ENCODE data around the gene RAET1L. TPM values are rescaled to one million over a fixed set of nuclear protein-coding genes. Genes with fewer than 3 reads are reported as not detected.
"Not testable (repeated sequence)": the region's sequence is repeated elsewhere in the genome, so short reads cannot be mapped to it uniquely, and the experiment has no call there.

The RAET1L gene
- total and polyA plus RNA-seq, 12 donors, result not detected

GRCh38 chr6:150065083-150065482 lies 39.8 kb upstream of the RAET1L start:
- WGBS, 4 donors, result 70 to 87% (median 87%) methylated on average over 2 of the region's 2 CpGs
- Histone ChIP-seq H3K36me3 (replicated peaks in 1 of 2) (no peaks in the 10 kb centered on the region), H3K27me3 (no peaks in the 10 kb centered on the region), H3K4me3 (no peak overlapping the region), H3K4me1 (replicated peaks in 1 of 2) (peaks cover 0 to 6% of the 10 kb centered on the region in 2 donors), H3K9me3 (replicated peaks in 1 of 3) (no peaks in the 10 kb centered on the region), H3K27ac (no peak overlapping the region)
- no peak for TF ChIP-seq POLR2A (IDR thresholded peaks at IDR 0.05)
- TF ChIP-seq CTCF (IDR thresholded peaks at IDR 0.05), result no peak
- DNase-seq, result no peak
- intact Hi-C loops (cut with DNase I), result no loop called here

GRCh38 chr6:150063640-150064039 lies 38.3 kb upstream of the RAET1L start:
- no peak overlapping the region for H3K4me3 ChIP-seq
- WGBS, 4 donors, result 93 to 100% (median 97%) methylated on average over 3 to 6 of the region's 6 CpGs
- no peaks in the 10 kb centered on the region for H3K36me3 ChIP-seq (replicated peaks in 1 of 2)
- no peak for TF ChIP-seq POLR2A (IDR thresholded peaks at IDR 0.05)
- no peaks in the 10 kb centered on the region for H3K9me3 ChIP-seq (replicated peaks in 1 of 3)
- no peak for DNase-seq
- intact Hi-C loops (cut with DNase I), result no loop called here
- peaks cover 0 to 6% of the 10 kb centered on the region in 2 donors for H3K4me1 ChIP-seq (replicated peaks in 1 of 2)
- H3K27ac ChIP-seq, result no peak overlapping the region
- H3K27me3 ChIP-seq, result no peaks in the 10 kb centered on the region

GRCh38 chr6:150059973-150060372 lies 34.6 kb upstream of the RAET1L start:
- 68 to 86% (median 78%) methylated on average over 7 of the region's 7 CpGs for WGBS, 4 donors
- H3K27me3 ChIP-seq; H3K4me3 ChIP-seq; DNase-seq; H3K27ac ChIP-seq; H3K9me3 ChIP-seq (replicated peaks in 1 of 3); H3K4me1 ChIP-seq (replicated peaks in 1 of 2); H3K36me3 ChIP-seq (replicated peaks in 1 of 2); intact Hi-C loops (cut with DNase I): not testable (repeated sequence)

GRCh38 chr6:150058986-150059385 lies 33.7 kb upstream of the RAET1L start:
- DNase-seq, result no peak
- H3K9me3 ChIP-seq (replicated peaks in 1 of 3), result no peaks in the 10 kb centered on the region
- no peak overlapping the region for H3K4me3 ChIP-seq
- intact Hi-C loops (cut with DNase I), result no loop called here
- H3K4me1 ChIP-seq (replicated peaks in 1 of 2), result no peaks in the 10 kb centered on the region
- H3K27ac ChIP-seq, result no peak overlapping the region
- 90 to 94% (median 91%) methylated on average over 6 of the region's 6 CpGs for WGBS, 4 donors
- H3K36me3 ChIP-seq (replicated peaks in 1 of 2), result no peaks in the 10 kb centered on the region
- H3K27me3 ChIP-seq, result no peaks in the 10 kb centered on the region
- TF ChIP-seq POLR2A (IDR thresholded peaks at IDR 0.05), result no peak

- intact Hi-C loops (cut with DNase I), result no loop called here
Measured at GRCh38 chr6:150058231-150058792, 33.0 kb upstream of the RAET1L start.

More at GRCh38 chr6:150058231-150058792, 33.0 kb upstream of the RAET1L start:
- Histone ChIP-seq H3K9me3 (replicated peaks in 1 of 3) (no peaks in the 10 kb centered on the region), H3K27me3 (no peaks in the 10 kb centered on the region), H3K4me1 (replicated peaks in 1 of 2) (no peaks in the 10 kb centered on the region), H3K27ac (no peak overlapping the region), H3K4me3 (no peak overlapping the region), H3K36me3 (replicated peaks in 1 of 2) (no peaks in the 10 kb centered on the region)
- peak in 1 of 7 donors; percentile 25 for DNase-seq
- TF ChIP-seq CTCF (IDR thresholded peaks at IDR 0.05), result no peak
- no peak for TF ChIP-seq POLR2A (IDR thresholded peaks at IDR 0.05)
- WGBS, 4 donors, result 86 to 87% (median 87%) methylated on average over 9 to 14 of the region's 14 CpGs

Measured in adrenal gland (tissue), 12 donors.